ENCODE data around the gene HMHB1. TPM values are rescaled to one million over a fixed set of nuclear protein-coding genes. Genes with fewer than 3 reads are reported as not detected.
A peak's percentile ranks its signal among the peaks of the same experiment; 100 is the strongest.

Gene HMHB1
- total and polyA plus RNA-seq, 4 donors: not detected

DNA sequence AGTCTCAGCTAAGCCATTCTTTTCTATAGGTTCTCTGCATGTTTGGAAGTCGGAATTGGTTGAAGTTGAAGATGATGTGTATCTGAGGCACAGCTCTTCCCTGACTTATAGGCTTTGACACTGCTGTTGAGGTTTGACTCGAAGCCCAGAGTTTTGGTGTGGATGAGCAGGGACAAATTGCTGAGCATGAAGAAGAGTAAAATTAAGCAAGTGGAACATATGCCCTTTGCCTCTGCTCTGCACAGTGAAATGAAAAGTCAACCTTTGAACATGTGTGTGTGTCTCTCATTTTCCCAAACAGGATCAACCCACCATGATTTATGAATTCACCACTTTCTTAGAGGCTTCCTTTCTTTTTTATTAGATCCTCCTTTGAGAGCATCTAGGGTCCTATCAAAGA is 8.5 kb downstream of the HMHB1 start:
- ATAC-seq (ENCODE audit: low FRiP score) (no peak), DNase-seq (no peak)
- intact Hi-C loops (cut with DNase I): loop anchor here in 1 of 2 donors (10.0 kb wide), 1 partner anchor 816 kb away; no protein-coding TSS in a partner anchor
- H3K27ac ChIP-seq (ENCODE audit: low read depth in 1 of 2, low read length in 2 of 2): no peak overlapping the region
- no peaks in the 10 kb centered on the region for H3K4me1 ChIP-seq (ENCODE audit: control insufficient read depth in 1 of 2, insufficient read depth in 2 of 2, low read length in 2 of 2)
- no peaks in the 10 kb centered on the region for H3K36me3 ChIP-seq (ENCODE audit: control insufficient read depth in 1 of 2, insufficient read depth in 2 of 2, low read length in 1 of 2)
- no peak overlapping the region for H3K4me3 ChIP-seq (ENCODE audit: low read length in 2 of 2)
- H3K9me3 ChIP-seq (ENCODE audit: control insufficient read depth, low read length): no peaks in the 10 kb centered on the region
- no peaks in the 10 kb centered on the region for H3K27me3 ChIP-seq (ENCODE audit: control insufficient read depth in 1 of 2, insufficient read depth in 2 of 2, low read length in 1 of 2)
- WGBS, 2 donors: 84 to 88% methylated on average over 2 of the region's 2 CpGs

DNA sequence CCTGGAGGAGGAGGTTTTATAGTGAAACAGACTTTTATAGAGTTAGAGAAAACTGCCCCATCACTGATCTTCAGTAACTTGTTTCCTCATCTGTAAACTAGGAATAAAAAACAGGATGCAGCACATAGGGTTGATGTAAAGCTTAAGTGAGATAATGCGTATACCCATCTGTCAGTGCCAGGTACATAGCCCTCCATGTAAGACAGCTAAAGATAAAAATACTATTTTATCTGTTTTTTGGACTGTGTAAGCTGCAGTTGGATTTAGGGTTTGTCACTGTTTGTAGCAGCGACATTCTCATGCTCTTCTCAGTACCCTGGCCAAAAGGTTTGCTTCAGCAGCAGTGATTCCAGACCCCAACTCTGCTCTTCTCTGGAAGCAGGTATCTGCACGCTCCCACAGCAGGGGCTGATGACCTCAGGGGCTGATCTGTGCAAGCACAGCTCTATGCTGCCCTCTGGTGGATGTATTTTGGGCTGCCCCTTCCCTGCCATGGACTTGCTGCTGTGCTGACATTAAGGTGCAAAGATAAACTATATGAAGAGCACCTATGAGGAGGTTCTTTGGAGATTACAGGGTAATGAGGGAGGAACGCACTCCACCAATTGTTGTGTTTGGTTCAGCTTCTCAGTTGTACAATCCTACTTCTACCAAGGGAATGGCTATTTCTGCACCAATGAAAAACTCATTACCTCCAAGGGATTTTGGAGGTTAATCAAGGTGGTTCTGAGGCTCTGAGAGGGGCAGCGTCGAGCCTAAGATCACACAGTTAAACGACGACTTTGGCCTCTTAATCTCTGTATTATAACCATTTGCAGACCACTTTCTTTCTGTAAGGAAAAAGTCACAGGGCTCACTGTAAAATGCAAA is 13.1 kb downstream of the HMHB1 start:
- Histone ChIP-seq H3K4me1 (ENCODE audit: control insufficient read depth in 1 of 2, insufficient read depth in 2 of 2, low read length in 2 of 2) (no peaks in the 10 kb centered on the region), H3K27me3 (ENCODE audit: control insufficient read depth in 1 of 2, insufficient read depth in 2 of 2, low read length in 1 of 2) (no peaks in the 10 kb centered on the region), H3K36me3 (ENCODE audit: control insufficient read depth in 1 of 2, insufficient read depth in 2 of 2, low read length in 1 of 2) (no peaks in the 10 kb centered on the region), H3K27ac (ENCODE audit: low read depth in 1 of 2, low read length in 2 of 2) (no peak overlapping the region), H3K9me3 (ENCODE audit: control insufficient read depth, low read length) (no peaks in the 10 kb centered on the region), H3K4me3 (ENCODE audit: low read length in 2 of 2) (no peak overlapping the region)
- ATAC-seq (ENCODE audit: low FRiP score) (peak; percentile 91), DNase-seq (peak; percentile 84 to 89)
- intact Hi-C loops (cut with DNase I): loop anchor here (5.0 to 10.0 kb wide), 3 partner anchors 423 to 903 kb away; partner anchors contain the start of gene NR3C1 (in 2 of the 2)
- 38 to 43% methylated on average over 8 of the region's 8 CpGs for WGBS, 2 donors

DNA sequence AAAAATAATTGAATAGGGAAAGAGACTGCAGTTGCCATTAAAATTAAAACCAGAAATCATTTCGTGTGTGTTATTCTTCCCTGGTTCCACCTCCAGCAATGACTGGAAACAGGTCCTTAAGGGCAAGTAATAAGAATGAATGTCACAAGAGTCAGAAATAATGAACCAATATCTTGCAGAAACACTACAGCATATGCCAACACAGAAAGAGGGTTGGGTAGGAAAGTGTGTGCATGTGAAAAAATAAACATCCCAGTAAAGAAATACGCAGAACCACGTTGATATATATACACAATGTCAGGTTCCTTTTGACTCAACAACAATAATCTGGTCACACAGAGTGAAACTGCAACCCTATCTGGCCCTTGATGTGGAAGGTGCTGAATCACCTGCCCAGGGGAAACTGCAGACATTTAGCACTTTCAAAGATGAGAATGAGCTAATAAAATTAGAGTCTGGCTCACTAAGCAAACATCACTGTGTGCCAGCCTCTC is 15.0 kb downstream of the HMHB1 start:
- intact Hi-C loops (cut with DNase I): loop anchor here (5.0 to 10.0 kb wide), 3 partner anchors 425 to 905 kb away; partner anchors contain the start of gene NR3C1 (in 2 of the 2)
- ATAC-seq (ENCODE audit: low FRiP score): no peak
- DNase-seq: no peak
- H3K27ac ChIP-seq (ENCODE audit: low read depth in 1 of 2, low read length in 2 of 2): no peak overlapping the region
- no peak overlapping the region for H3K4me3 ChIP-seq (ENCODE audit: low read length in 2 of 2)
- no peaks in the 10 kb centered on the region for H3K36me3 ChIP-seq (ENCODE audit: control insufficient read depth in 1 of 2, insufficient read depth in 2 of 2, low read length in 1 of 2)
- WGBS, 2 donors: 14 to 18% methylated on average over 3 of the region's 3 CpGs
- no peaks in the 10 kb centered on the region for H3K27me3 ChIP-seq (ENCODE audit: control insufficient read depth in 1 of 2, insufficient read depth in 2 of 2, low read length in 1 of 2)
- H3K9me3 ChIP-seq (ENCODE audit: control insufficient read depth, low read length): no peaks in the 10 kb centered on the region
- H3K4me1 ChIP-seq (ENCODE audit: control insufficient read depth in 1 of 2, insufficient read depth in 2 of 2, low read length in 2 of 2): no peaks in the 10 kb centered on the region

DNA sequence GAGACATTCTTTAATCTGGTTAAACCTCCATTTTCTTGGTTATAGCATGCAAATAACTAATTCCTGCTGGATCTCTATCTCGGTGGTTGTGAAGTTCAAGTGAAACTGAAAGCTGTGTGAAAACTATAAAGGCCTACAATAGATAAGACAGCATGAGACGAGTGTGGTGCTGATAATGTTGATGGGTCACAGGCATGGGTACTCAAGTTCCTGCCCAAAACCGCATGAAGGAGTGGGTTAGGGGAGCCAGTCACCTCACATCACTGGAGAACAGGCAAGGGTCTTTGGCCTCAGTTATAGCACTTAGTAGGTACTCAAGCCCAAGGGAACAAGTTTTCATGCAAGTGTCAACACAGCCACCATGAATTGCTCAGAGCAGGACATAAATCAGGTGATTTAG is 16.7 kb downstream of the HMHB1 start:
- ATAC-seq (ENCODE audit: low FRiP score) (no peak), DNase-seq (no peak)
- no peaks in the 10 kb centered on the region for H3K36me3 ChIP-seq (ENCODE audit: control insufficient read depth in 1 of 2, insufficient read depth in 2 of 2, low read length in 1 of 2)
- intact Hi-C loops (cut with DNase I): loop anchor here (5.0 to 10.0 kb wide), 3 partner anchors 426 to 906 kb away; partner anchors contain the start of gene NR3C1 (in 2 of the 2)
- no peaks in the 10 kb centered on the region for H3K9me3 ChIP-seq (ENCODE audit: control insufficient read depth, low read length)
- H3K27me3 ChIP-seq (ENCODE audit: control insufficient read depth in 1 of 2, insufficient read depth in 2 of 2, low read length in 1 of 2): no peaks in the 10 kb centered on the region
- H3K4me1 ChIP-seq (ENCODE audit: control insufficient read depth in 1 of 2, insufficient read depth in 2 of 2, low read length in 2 of 2): no peaks in the 10 kb centered on the region
- H3K27ac ChIP-seq (ENCODE audit: low read depth in 1 of 2, low read length in 2 of 2): no peak overlapping the region
- 68 to 69% methylated on average over 3 of the region's 3 CpGs for WGBS, 2 donors
- no peak overlapping the region for H3K4me3 ChIP-seq (ENCODE audit: low read length in 2 of 2)

DNA sequence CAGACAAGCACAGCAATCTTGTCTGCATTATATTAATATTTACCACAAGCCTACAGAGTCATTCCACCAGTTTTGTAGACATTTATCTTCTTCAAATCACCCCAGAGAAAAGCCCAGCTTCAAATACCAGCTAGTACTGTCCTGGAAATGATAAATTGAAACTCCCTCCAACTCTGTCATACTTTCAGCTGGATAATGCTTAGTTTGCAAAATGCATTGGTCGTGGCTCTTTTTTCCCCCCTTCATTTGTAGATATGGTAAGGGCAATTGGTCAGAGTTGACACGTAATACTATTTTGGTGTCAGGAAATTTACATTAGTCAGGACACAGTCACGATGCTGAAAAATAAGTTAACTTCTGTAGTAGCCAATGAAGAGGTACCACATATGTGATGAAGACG is 21.2 kb downstream of the HMHB1 start:
- no peaks in the 10 kb centered on the region for H3K9me3 ChIP-seq (ENCODE audit: control insufficient read depth, low read length)
- no peaks in the 10 kb centered on the region for H3K4me1 ChIP-seq (ENCODE audit: control insufficient read depth in 1 of 2, insufficient read depth in 2 of 2, low read length in 2 of 2)
- no peaks in the 10 kb centered on the region for H3K36me3 ChIP-seq (ENCODE audit: control insufficient read depth in 1 of 2, insufficient read depth in 2 of 2, low read length in 1 of 2)
- 79% methylated on average over 4 of the region's 4 CpGs for WGBS, 2 donors
- DNase-seq (no peak), ATAC-seq (ENCODE audit: low FRiP score) (no peak)
- H3K27ac ChIP-seq (ENCODE audit: low read depth in 1 of 2, low read length in 2 of 2): no peak overlapping the region
- intact Hi-C loops (cut with DNase I): no loop called here
- H3K27me3 ChIP-seq (ENCODE audit: control insufficient read depth in 1 of 2, insufficient read depth in 2 of 2, low read length in 1 of 2): no peaks in the 10 kb centered on the region
- no peak overlapping the region for H3K4me3 ChIP-seq (ENCODE audit: low read length in 2 of 2)

DNA sequence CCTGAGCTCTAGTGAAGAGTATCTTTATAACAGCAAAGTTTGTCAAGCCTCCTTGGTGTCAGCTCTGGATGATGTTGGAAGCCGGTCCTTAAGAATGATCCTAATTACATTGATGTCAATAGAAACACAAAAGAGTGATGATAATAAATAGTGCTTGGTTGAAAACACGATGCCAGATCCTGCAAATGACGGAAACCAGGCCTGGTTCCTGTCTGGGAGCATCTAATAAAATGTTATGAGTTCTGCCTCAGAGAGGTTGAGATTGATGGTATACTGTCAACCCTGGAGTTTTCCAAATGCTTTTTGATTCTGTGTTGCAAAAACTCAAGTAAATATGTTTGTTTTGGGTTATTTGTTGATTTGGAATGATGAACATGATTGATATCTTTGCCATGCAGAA is 23.3 kb downstream of the HMHB1 start:
- Histone ChIP-seq H3K36me3 (ENCODE audit: control insufficient read depth in 1 of 2, insufficient read depth in 2 of 2, low read length in 1 of 2) (no peaks in the 10 kb centered on the region), H3K4me1 (ENCODE audit: control insufficient read depth in 1 of 2, insufficient read depth in 2 of 2, low read length in 2 of 2) (no peaks in the 10 kb centered on the region), H3K9me3 (ENCODE audit: control insufficient read depth, low read length) (no peaks in the 10 kb centered on the region), H3K27me3 (ENCODE audit: control insufficient read depth in 1 of 2, insufficient read depth in 2 of 2, low read length in 1 of 2) (no peaks in the 10 kb centered on the region), H3K4me3 (ENCODE audit: low read length in 2 of 2) (no peak overlapping the region), H3K27ac (ENCODE audit: low read depth in 1 of 2, low read length in 2 of 2) (no peak overlapping the region)
- 87 to 89% methylated on average over 3 of the region's 3 CpGs for WGBS, 2 donors
- DNase-seq (no peak), ATAC-seq (ENCODE audit: low FRiP score) (no peak)
- intact Hi-C loops (cut with DNase I): no loop called here

DNA sequence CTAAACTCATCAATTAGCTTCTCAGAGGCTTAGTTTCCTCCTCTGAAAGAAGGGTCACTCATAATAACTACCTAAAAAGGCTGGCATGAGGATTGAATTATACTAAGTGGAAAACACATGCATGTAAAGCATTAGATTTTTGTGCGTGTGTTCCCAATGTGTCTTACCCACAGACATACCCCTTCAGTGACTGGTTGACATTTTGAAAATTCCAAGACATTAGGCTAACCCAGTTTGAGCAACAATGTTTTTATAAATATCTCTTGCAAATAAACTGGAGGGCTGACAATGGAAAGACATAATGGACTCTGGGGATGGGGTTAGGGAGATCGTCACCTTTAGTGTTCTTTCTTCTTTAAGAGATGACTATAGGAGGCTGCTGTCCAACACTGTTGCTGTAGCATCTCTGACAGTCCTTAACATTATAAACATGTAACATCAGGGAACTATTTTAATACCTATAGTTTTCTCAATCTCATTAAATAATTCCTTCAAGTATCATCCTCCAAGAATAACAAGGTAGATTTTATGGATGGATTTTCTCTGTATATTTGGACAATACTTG is 24.3 kb downstream of the HMHB1 start:
- Histone ChIP-seq H3K4me1 (ENCODE audit: control insufficient read depth in 1 of 2, insufficient read depth in 2 of 2, low read length in 2 of 2) (no peaks in the 10 kb centered on the region), H3K4me3 (ENCODE audit: low read length in 2 of 2) (no peak overlapping the region), H3K27ac (ENCODE audit: low read depth in 1 of 2, low read length in 2 of 2) (no peak overlapping the region), H3K36me3 (ENCODE audit: control insufficient read depth in 1 of 2, insufficient read depth in 2 of 2, low read length in 1 of 2) (no peaks in the 10 kb centered on the region), H3K9me3 (ENCODE audit: control insufficient read depth, low read length) (no peaks in the 10 kb centered on the region), H3K27me3 (ENCODE audit: control insufficient read depth in 1 of 2, insufficient read depth in 2 of 2, low read length in 1 of 2) (peaks cover 0 to 4% of the 10 kb centered on the region in 2 donors)
- ATAC-seq (ENCODE audit: low FRiP score) (no peak), DNase-seq (no peak)
- 73 to 96% methylated on average over 2 of the region's 2 CpGs for WGBS, 2 donors
- intact Hi-C loops (cut with DNase I): no loop called here

DNA sequence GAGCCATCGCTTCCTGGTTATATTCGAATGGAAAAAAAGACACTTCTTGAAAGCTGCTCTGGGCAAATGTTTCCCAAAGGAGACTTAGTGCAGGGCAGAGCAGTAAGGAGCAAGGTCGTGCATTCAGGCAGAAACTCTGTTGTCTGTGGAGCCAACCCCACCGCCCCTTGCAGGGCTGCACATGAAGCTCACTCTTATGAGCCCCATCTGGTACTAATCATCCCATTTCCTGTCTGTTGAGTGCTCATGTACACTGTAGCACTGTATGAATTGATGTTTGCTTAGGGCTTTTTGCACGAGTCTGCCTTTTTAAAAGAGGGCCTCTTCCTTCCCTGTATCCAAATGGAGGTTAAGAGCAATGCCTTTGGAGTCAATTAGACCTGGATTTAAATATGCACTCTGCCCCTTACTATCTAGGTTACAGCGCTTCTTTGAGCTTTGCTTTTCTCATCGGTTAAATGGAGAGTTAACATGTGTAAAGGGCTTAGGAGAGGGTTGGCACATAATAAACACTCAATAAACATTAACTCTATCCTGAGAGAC is 25.4 kb downstream of the HMHB1 start:
- intact Hi-C loops (cut with DNase I): no loop called here
- Histone ChIP-seq H3K9me3 (ENCODE audit: control insufficient read depth, low read length) (no peaks in the 10 kb centered on the region), H3K4me1 (ENCODE audit: control insufficient read depth in 1 of 2, insufficient read depth in 2 of 2, low read length in 2 of 2) (no peaks in the 10 kb centered on the region), H3K4me3 (ENCODE audit: low read length in 2 of 2) (no peak overlapping the region), H3K27ac (ENCODE audit: low read depth in 1 of 2, low read length in 2 of 2) (no peak overlapping the region), H3K27me3 (ENCODE audit: control insufficient read depth in 1 of 2, insufficient read depth in 2 of 2, low read length in 1 of 2) (peaks cover 0 to 4% of the 10 kb centered on the region in 2 donors), H3K36me3 (ENCODE audit: control insufficient read depth in 1 of 2, insufficient read depth in 2 of 2, low read length in 1 of 2) (no peaks in the 10 kb centered on the region)
- no peak for ATAC-seq (ENCODE audit: low FRiP score)
- DNase-seq: no peak
- WGBS, 2 donors: 63 to 69% methylated on average over 7 of the region's 7 CpGs
